WTC11 (cell line): ENCODE data around the gene STPG2. TPM values are rescaled to one million over a fixed set of nuclear protein-coding genes. Genes with fewer than 3 reads are reported as not detected.

Experiments
- ATAC-seq: fragments of 200-7000 bp; cut with Tn5 transposase; 2 replicates; pipeline ENCODE4 v1.10.0; 2021; ENCODE audit warnings: mild to moderate bottlenecking, moderate library complexity
- CTCF ChIA-PET: fragments of 300-600 bp; sonication (Branson Sonifier 250); formaldehyde crosslinking; loops from one replicate; lab custom pipeline; 2021; ENCODE audit warnings: antibody characterized with exemption; lab: Charles Lee
- POLR2A ChIA-PET: fragments of 350-600 bp; sonication (Branson Sonifier 250); formaldehyde crosslinking; loops from one replicate; lab custom pipeline; 2021; ENCODE audit warnings: antibody characterized with exemption; lab: Charles Lee
- DNase-seq: peaks from one replicate; pipeline ENCODE4 v3.0.0; 2021; ENCODE audit warnings: low spot score
- H3K27ac Mint-ChIP-seq: 2 replicates; pipeline ENCODE4 v1.8.0; 2021; ENCODE audit warnings: mixed read lengths
- H3K27me3 Mint-ChIP-seq: 2 replicates; pipeline ENCODE4 v1.8.0; 2021; ENCODE audit warnings: low read depth, mild to moderate bottlenecking, moderate library complexity, mixed read lengths
- H3K36me3 Mint-ChIP-seq: 2 replicates; pipeline ENCODE4 v1.8.0; 2021; ENCODE audit warnings: mixed read lengths
- H3K4me1 Mint-ChIP-seq: 2 replicates; pipeline ENCODE4 v1.8.0; 2022; ENCODE audit warnings: mixed read lengths
- H3K4me3 Mint-ChIP-seq: 2 replicates; pipeline ENCODE4 v1.8.0; 2021; ENCODE audit warnings: mild to moderate bottlenecking, moderate library complexity, mixed read lengths
- H3K9me3 Mint-ChIP-seq: 2 replicates; pipeline ENCODE4 v1.8.0; 2021; ENCODE audit warnings: mixed read lengths
- AR ChIP-seq: fragments of 250-450 bp; sonication (Bioruptor Pico); IDR thresholded peaks from 2 replicates; pipeline ENCODE4 v1.9.0; 2021; ENCODE audit warnings: mild to moderate bottlenecking
- ATF2 ChIP-seq: sonication (generic); formaldehyde crosslinking; IDR thresholded peaks from 2 replicates; pipeline ENCODE4 v1.8.1; 2022; ENCODE audit warnings: low read depth, missing genetic modification reagents, borderline replicate concordance
- ATF3 ChIP-seq: sonication (generic); formaldehyde crosslinking; conservative IDR thresholded peaks from 2 replicates; pipeline ENCODE4 v1.8.1; 2022; ENCODE audit warnings: mild to moderate bottlenecking, missing genetic modification reagents
- CREB1 ChIP-seq: sonication (generic); formaldehyde crosslinking; IDR thresholded peaks from 2 replicates; pipeline ENCODE4 v1.8.0; 2023; ENCODE audit warnings: mild to moderate bottlenecking, missing genetic modification reagents
- CTCF ChIP-seq: fragments of 200-600 bp; IDR thresholded peaks from 2 replicates; pipeline ENCODE4 v1.8.0; 2022; ENCODE audit warnings: antibody characterized with exemption
- E2F5 ChIP-seq: sonication (generic); formaldehyde crosslinking; IDR thresholded peaks from 2 replicates; pipeline ENCODE4 v1.8.1; 2022; ENCODE audit warnings: mild to moderate bottlenecking, moderate library complexity, missing genetic modification reagents
- ERG ChIP-seq: fragments of 250-450 bp; sonication (Bioruptor Pico); IDR thresholded peaks from 2 replicates; pipeline ENCODE4 v1.8.0; 2021; ENCODE audit warnings: mild to moderate bottlenecking
- FOXK1 ChIP-seq: sonication (generic); formaldehyde crosslinking; IDR thresholded peaks from 2 replicates; pipeline ENCODE4 v1.8.0; 2022; ENCODE audit warnings: mild to moderate bottlenecking, moderate library complexity, missing genetic modification reagents
- IRF1 ChIP-seq: sonication (generic); formaldehyde crosslinking; IDR thresholded peaks from 2 replicates; pipeline ENCODE4 v1.8.0; 2023; ENCODE audit warnings: missing genetic modification reagents
- KAT7 ChIP-seq: sonication (generic); formaldehyde crosslinking; IDR thresholded peaks from 2 replicates; pipeline ENCODE4 v1.8.1; 2023; ENCODE audit warnings: missing genetic modification reagents, mild to moderate bottlenecking, borderline replicate concordance
- MLX ChIP-seq: sonication (generic); formaldehyde crosslinking; IDR thresholded peaks from 2 replicates; pipeline ENCODE4 v1.8.1; 2023; ENCODE audit warnings: mild to moderate bottlenecking, missing genetic modification reagents, moderate library complexity
- NFATC4 ChIP-seq: fragments of 250-450 bp; sonication (Bioruptor Pico); IDR thresholded peaks from 2 replicates; pipeline ENCODE4 v1.9.0; 2021; ENCODE audit warnings: mild to moderate bottlenecking
- NFE2L1 ChIP-seq: sonication (generic); formaldehyde crosslinking; IDR thresholded peaks from 2 replicates; pipeline ENCODE4 v1.8.1; 2023; ENCODE audit warnings: missing genetic modification reagents
- NR1H2 ChIP-seq: sonication (generic); formaldehyde crosslinking; IDR thresholded peaks from 2 replicates; pipeline ENCODE4 v1.9.0; 2021; ENCODE audit warnings: mild to moderate bottlenecking, moderate library complexity, missing genetic modification reagents
- OVOL2 ChIP-seq: fragments of 250-450 bp; sonication (Bioruptor Pico); IDR thresholded peaks from 2 replicates; pipeline ENCODE4 v1.9.0; 2021; ENCODE audit warnings: mild to moderate bottlenecking, borderline replicate concordance
- SP1 ChIP-seq: sonication (generic); formaldehyde crosslinking; conservative IDR thresholded peaks from 2 replicates; pipeline ENCODE4 v1.8.1; 2022; ENCODE audit warnings: missing genetic modification reagents
- TCF7 ChIP-seq: sonication (generic); formaldehyde crosslinking; IDR thresholded peaks from 2 replicates; pipeline ENCODE4 v1.8.0; 2022; ENCODE audit warnings: mild to moderate bottlenecking, low read depth, missing genetic modification reagents, moderate library complexity
- USF1 ChIP-seq: sonication (generic); formaldehyde crosslinking; IDR thresholded peaks from 2 replicates; pipeline ENCODE4 v1.8.0; 2022; ENCODE audit warnings: mild to moderate bottlenecking, missing genetic modification reagents
- ZBTB43 ChIP-seq: sonication (generic); formaldehyde crosslinking; IDR thresholded peaks from 2 replicates; pipeline ENCODE4 v1.8.1; 2023; ENCODE audit warnings: mild to moderate bottlenecking, missing genetic modification reagents
- ZNF138 ChIP-seq: sonication (generic); formaldehyde crosslinking; conservative IDR thresholded peaks from 2 replicates; pipeline ENCODE4 v1.8.1; 2022; ENCODE audit warnings: mild to moderate bottlenecking, moderate library complexity, missing genetic modification reagents
- ZNF263 ChIP-seq: sonication (generic); formaldehyde crosslinking; IDR thresholded peaks from 2 replicates; pipeline ENCODE4 v1.8.1; 2022; ENCODE audit warnings: low read depth, mild to moderate bottlenecking, moderate library complexity, missing genetic modification reagents
- ZNF416 ChIP-seq: fragments of 250-450 bp; sonication (Bioruptor Pico); IDR thresholded peaks from 2 replicates; pipeline ENCODE4 v1.9.0; 2021; ENCODE audit warnings: mild to moderate bottlenecking, inconsistent platforms
- ZNF423 ChIP-seq: fragments of 250-450 bp; sonication (Bioruptor Pico); IDR thresholded peaks from 2 replicates; pipeline ENCODE4 v2.1.2; 2022; ENCODE audit warnings: mild to moderate bottlenecking, moderate library complexity
- total RNA-seq: library from RNA; stranded (reverse); gene quantifications from 3 replicates; pipeline ENCODE4 v1.2.3, GENCODE V29; 2021

STPG2 gene
- total RNA-seq, 1 experiment from 2014 or later = 0.17 TPM

GRCh38 chr4:97900229-97900628 is 243.0 kb downstream of the STPG2 start (continued):
- TF ChIP-seq ERG (CRISPR knock-in tag) = no peak
- no peak for TF ChIP-seq ZNF416
- no peak for TF ChIP-seq MLX (CRISPR knock-in tag)
- TF ChIP-seq TCF7 (CRISPR knock-in tag) = no peak
- no peak for TF ChIP-seq CREB1 (CRISPR knock-in tag)
- TF ChIP-seq ZNF423 (CRISPR knock-in tag) = no peak
- TF ChIP-seq ZNF263 (CRISPR knock-in tag) = no peak
- TF ChIP-seq KAT7 (CRISPR knock-in tag) = no peak
- no peak for TF ChIP-seq IRF1 (CRISPR knock-in tag)
- TF ChIP-seq ATF2 (CRISPR knock-in tag) = no peak
- no peak for TF ChIP-seq AR (CRISPR knock-in tag)
- TF ChIP-seq USF1 (CRISPR knock-in tag) = no peak
- no peak for TF ChIP-seq E2F5 (CRISPR knock-in tag)

- POLR2A ChIA-PET = no interaction called here
- Mint-ChIP-seq H3K27ac (peak overlapping the region; percentile 7; the same call in 1 of the 2 replicates), H3K9me3 (no peaks in the 10 kb centered on the region), H3K27me3 (no peaks in the 10 kb centered on the region), H3K36me3 (no peaks in the 10 kb centered on the region), H3K4me3 (no peak overlapping the region), H3K4me1 (0 out of 2 replicates have a peak, but pooled peaks cover 3% of the 10 kb centered on the region)
- DNase-seq (no peak), ATAC-seq (no peak)
- CTCF ChIA-PET = interaction anchor here (1.0 kb wide), 2 partner anchors 94 to 248 kb away, joined by 3 read pairs; no protein-coding TSS in a partner anchor
- TF ChIP-seq NFATC4 (CRISPR knock-in tag) (no peak), CTCF (no peak), FOXK1 (CRISPR knock-in tag) (no peak), NR1H2 (CRISPR knock-in tag) (no peak), KAT7 (CRISPR knock-in tag) (no peak), SP1 (no peak), ZNF138 (CRISPR knock-in tag) (no peak), ATF3 (CRISPR knock-in tag) (no peak), ZBTB43 (CRISPR knock-in tag) (no peak), NFE2L1 (CRISPR knock-in tag) (no peak), OVOL2 (CRISPR knock-in tag) (no peak)
Measured at GRCh38 chr4:97892592-97893266, 250.5 kb downstream of the STPG2 start.
